ENCODE measurements around the gene PLS3.
"Not testable (repeated sequence)": the region's sequence is repeated elsewhere in the genome, so short reads cannot be mapped to it uniquely, and the experiment has no call there.

Gene PLS3

DNA sequence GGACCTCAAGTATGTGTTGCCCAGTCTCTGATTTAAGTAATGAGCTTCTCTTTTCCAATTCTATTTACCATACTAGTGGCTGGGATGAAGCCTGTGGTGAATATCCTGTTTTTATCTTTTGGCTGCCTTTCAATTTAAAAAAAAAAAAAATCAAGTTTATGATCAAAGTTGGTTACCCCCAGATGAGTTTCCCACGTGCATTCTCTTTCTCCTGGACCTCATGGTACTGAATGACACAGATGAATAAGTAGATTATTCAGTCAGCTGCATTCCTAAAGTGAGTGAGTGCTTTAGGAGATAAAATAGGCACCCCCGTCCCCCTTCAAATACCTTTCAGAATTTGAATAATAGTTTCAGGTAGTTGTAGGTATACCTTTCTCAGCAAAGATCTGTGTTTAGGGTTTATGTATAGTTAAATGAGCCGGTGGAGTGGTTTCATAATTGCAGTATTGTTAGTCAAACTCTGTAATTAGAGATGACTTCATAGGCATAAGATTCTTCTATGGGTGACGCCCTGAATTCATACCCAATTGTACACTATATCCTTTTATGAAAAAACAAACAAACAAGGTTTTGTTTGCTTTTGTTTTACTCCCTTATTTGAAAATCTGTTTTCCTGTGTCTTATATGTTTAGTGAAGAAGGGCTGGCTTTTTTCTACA, 41.9 kb downstream of the PLS3 start:
- Mint-ChIP-seq H3K9me3 (no peaks in the 10 kb centered on the region), H3K4me1 (ENCODE audit: low read depth) (no peaks in the 10 kb centered on the region), H3K4me3 (no peak overlapping the region), H3K27me3 (ENCODE audit: low read depth) (no peaks in the 10 kb centered on the region), H3K27ac (no peak overlapping the region), H3K36me3 (ENCODE audit: low read depth) (no peaks in the 10 kb centered on the region)
- DNase-seq (ENCODE audit: low spot score): no peak

DNA sequence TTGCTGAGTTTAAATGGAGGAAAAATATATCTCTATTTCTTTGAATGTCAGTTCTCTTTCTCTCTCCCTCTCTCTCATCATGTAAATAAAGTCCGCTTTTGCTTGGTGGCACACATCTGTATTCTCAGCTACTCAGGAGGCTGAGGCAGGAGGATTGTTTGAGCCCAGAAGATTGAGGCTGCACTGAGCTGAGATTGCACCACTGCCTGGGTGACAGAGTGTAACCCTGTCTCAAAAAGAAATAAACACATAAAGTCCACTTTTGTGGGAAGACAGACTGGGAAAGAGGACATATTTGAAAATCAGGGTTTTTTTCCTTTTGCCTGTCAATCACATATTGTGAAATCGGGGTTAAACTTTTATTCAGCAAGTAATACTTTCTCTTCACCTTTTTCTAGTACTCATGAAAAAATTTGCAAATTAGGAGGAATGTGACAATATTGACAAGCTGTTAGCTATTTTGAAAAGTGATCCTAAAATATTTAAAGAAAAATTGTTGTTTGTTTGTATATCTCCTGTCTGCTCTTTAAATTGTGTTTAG, 42.6 kb downstream of the PLS3 start:
- no peaks in the 10 kb centered on the region for H3K36me3 Mint-ChIP-seq (ENCODE audit: low read depth)
- H3K27me3 Mint-ChIP-seq (ENCODE audit: low read depth): no peaks in the 10 kb centered on the region
- no peak for DNase-seq (ENCODE audit: low spot score)
- H3K4me1 Mint-ChIP-seq (ENCODE audit: low read depth): no peaks in the 10 kb centered on the region
- no peaks in the 10 kb centered on the region for H3K9me3 Mint-ChIP-seq
- no peak overlapping the region for H3K27ac Mint-ChIP-seq
- no peak overlapping the region for H3K4me3 Mint-ChIP-seq

DNA sequence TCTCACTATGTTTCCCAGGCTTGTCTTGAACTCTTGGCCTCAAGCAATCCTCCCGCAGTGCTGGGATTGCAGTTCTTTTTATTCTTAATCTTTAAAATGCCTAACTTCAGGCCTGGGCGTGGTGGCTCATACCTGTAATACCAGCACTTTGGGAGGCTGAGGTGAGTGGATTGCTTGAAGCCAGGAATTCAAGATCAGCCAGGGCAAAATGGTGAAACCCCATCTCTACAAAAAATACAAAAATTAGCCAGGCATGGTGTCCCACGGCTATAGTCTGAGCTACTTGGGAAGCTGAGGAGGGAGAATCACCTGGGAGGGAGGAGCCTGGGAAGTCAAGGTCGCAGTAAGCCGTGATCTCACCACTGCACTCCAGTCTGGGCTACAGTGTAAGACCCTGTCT, 45.9 kb downstream of the PLS3 start:
- no peak overlapping the region for H3K4me3 Mint-ChIP-seq

DNA sequence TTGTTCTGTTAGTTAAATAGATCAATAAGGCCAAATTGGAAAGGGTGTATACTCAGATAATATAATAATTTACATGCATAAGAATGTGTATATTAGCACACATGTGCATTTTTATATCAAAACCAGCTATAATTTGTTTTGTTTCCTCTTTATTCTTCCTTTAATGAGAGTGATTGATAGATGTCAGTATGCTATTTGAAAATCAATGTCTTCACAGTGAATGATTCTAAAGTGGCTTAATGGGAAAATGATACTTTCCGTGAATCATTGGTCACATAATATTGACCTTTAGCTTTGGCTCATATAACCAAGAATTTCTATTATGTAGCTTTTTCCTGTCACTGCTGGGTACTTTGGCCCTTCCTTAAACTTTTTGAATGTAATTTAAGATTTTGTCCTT, 48.6 kb downstream of the PLS3 start:
- H3K36me3 Mint-ChIP-seq (ENCODE audit: low read depth): no peaks in the 10 kb centered on the region
- H3K4me3 Mint-ChIP-seq: no peak overlapping the region
- no peaks in the 10 kb centered on the region for H3K4me1 Mint-ChIP-seq (ENCODE audit: low read depth)
- DNase-seq (ENCODE audit: low spot score): no peak
- no peak overlapping the region for H3K27ac Mint-ChIP-seq
- H3K27me3 Mint-ChIP-seq (ENCODE audit: low read depth): no peaks in the 10 kb centered on the region
- H3K9me3 Mint-ChIP-seq: no peaks in the 10 kb centered on the region

More for the DNA sequence above, 45.9 kb downstream of the PLS3 start:
- no peaks in the 10 kb centered on the region for H3K36me3 Mint-ChIP-seq (ENCODE audit: low read depth)
- DNase-seq (ENCODE audit: low spot score): no peak
- H3K9me3 Mint-ChIP-seq: no peaks in the 10 kb centered on the region
- no peaks in the 10 kb centered on the region for H3K4me1 Mint-ChIP-seq (ENCODE audit: low read depth)
- H3K27ac Mint-ChIP-seq: no peak overlapping the region
- H3K27me3 Mint-ChIP-seq (ENCODE audit: low read depth): no peaks in the 10 kb centered on the region

DNA sequence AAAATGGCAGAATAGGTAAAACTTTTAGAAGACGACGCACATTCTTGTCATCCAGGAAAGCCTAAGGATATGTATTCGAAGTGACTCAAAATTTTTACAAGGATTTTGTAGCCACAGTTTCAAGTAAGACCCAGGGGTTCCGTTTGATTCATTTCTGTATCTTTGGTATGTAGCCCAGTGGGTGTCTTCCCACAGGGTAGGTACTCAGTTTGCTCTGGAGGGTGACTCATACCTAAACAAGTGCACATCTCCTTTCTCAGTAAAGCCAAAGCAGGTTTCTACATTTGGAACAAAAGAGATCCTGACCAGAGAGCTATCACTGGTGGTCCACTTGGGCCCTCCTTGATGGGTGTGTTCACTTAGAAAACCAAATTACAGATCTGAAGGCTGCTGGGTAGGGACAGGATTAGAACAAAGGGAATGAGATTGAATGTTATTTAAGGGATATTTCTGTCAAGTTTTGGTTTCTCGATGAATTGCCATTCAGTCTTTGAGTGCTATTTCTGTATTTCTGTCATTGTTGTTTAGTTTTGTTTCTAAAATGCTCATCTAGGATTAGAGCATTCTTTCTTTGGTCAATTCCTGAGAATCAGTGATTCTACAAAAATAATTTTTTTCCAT, 56.1 kb downstream of the PLS3 start:
- Mint-ChIP-seq H3K27ac (no peak overlapping the region), H3K4me3 (no peak overlapping the region), H3K27me3 (ENCODE audit: low read depth) (no peaks in the 10 kb centered on the region), H3K9me3 (no peaks in the 10 kb centered on the region), H3K4me1 (ENCODE audit: low read depth) (peaks cover 6% of the 10 kb centered on the region), H3K36me3 (ENCODE audit: low read depth) (no peaks in the 10 kb centered on the region)
- DNase-seq (ENCODE audit: low spot score): peak; percentile 13

DNA sequence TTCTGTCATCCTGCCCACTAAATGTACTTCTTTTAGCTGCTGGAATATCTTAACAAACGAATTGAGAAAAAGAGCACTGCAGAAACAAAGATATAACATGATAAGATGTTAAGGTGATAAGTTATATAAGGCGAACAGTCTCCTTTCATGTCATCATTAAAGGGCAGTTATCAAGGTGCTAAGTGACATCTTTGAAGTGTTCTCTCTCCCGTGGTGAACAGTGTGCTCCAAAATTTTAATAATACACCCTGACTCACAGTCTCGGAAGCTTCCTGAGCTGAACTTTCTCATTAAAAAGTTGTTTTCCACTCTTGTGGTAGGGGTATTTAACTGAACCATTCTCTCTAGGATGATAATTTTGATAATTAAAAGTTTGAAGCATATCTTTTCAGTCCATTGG, 61.6 kb downstream of the PLS3 start:
- no peak for DNase-seq (ENCODE audit: low spot score)
- Mint-ChIP-seq H3K27ac (no peak overlapping the region), H3K4me1 (ENCODE audit: low read depth) (no peaks in the 10 kb centered on the region), H3K9me3 (no peaks in the 10 kb centered on the region), H3K36me3 (ENCODE audit: low read depth) (no peaks in the 10 kb centered on the region), H3K27me3 (ENCODE audit: low read depth) (no peaks in the 10 kb centered on the region), H3K4me3 (no peak overlapping the region)

DNA sequence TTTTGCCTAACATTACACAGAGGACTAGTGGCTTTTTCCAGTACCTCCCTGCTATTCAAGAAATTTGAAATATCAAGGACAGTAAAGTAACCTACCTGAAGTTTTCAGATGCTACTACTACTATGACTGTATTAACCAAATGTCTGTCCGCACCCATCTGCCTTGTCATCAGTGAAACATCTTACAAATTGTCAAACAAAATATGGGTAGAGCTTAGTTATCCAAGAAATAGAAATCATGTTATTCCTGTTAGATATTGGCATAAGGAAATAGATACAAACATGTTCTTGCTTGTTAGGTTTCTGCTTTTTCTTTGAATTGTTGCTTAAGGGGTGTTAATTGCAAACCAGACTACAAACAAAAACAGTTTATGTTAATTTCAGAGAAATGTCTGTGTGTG, 63.9 kb downstream of the PLS3 start:
- Mint-ChIP-seq H3K4me1 (ENCODE audit: low read depth) (no peaks in the 10 kb centered on the region), H3K27me3 (ENCODE audit: low read depth) (no peaks in the 10 kb centered on the region), H3K36me3 (ENCODE audit: low read depth) (no peaks in the 10 kb centered on the region), H3K4me3 (no peak overlapping the region), H3K27ac (no peak overlapping the region), H3K9me3 (no peaks in the 10 kb centered on the region)
- no peak for DNase-seq (ENCODE audit: low spot score)

DNA sequence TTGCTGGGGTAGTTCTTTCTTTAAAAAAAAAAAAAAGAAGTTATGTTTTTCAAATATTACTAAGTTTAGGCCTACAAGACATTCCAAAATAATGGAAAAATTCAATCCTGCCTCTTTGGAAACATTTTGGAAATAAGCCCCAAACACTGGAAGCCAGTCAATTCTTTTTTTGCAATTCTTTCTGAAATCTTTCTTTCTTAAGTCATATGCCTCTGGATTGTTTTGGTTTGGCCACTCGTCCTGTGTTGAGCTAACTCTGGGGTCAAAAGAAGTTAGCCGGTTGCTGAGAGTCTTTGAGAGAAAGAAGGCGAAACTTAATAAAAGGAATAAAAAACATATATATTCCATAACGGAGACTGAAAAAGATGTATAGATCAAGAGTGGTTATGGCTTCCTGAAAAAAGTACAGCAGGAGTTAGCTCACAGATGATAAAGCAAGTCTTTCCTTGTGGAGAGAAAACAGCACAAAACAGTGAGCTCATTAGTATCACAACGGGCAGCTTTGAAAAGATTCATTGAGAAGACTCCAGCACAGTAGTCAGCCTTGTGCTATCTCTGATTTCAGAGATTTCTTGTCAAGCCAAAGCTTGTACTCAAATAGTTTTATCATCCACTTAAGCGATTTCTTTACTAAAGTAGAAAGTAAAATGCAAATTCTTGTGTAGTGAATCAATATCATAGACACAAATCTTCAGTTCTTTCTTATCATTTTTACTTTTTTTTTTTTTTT, 64.8 kb downstream of the PLS3 start:
- Mint-ChIP-seq H3K27me3 (ENCODE audit: low read depth) (no peaks in the 10 kb centered on the region), H3K4me1 (ENCODE audit: low read depth) (no peaks in the 10 kb centered on the region), H3K4me3 (no peak overlapping the region), H3K27ac (no peak overlapping the region), H3K9me3 (no peaks in the 10 kb centered on the region), H3K36me3 (ENCODE audit: low read depth) (no peaks in the 10 kb centered on the region)
- DNase-seq (ENCODE audit: low spot score): no peak

DNA sequence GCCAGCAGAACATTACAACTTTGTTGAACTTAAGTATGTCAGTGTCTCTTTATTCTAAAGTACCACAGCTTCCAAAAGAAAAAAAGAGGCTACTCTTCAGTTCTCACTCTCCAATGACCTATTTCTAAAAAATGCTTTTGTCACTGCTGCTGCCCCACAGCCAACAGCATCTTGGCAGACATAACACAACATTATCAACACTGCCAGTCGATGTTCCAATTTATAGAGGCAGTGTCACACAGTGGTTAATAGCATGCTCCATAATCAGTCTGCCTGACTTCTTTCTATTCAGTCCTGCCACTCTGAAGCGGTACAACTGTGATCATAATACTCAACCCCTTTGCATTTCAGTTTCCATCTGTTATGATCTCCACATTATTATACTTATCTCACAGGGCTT, 69.2 kb downstream of the PLS3 start:
- Mint-ChIP-seq H3K27me3 (ENCODE audit: low read depth) (no peaks in the 10 kb centered on the region), H3K4me1 (ENCODE audit: low read depth) (no peaks in the 10 kb centered on the region), H3K27ac (no peak overlapping the region), H3K9me3 (no peaks in the 10 kb centered on the region), H3K36me3 (ENCODE audit: low read depth) (no peaks in the 10 kb centered on the region), H3K4me3 (no peak overlapping the region)
- no peak for DNase-seq (ENCODE audit: low spot score)

DNA sequence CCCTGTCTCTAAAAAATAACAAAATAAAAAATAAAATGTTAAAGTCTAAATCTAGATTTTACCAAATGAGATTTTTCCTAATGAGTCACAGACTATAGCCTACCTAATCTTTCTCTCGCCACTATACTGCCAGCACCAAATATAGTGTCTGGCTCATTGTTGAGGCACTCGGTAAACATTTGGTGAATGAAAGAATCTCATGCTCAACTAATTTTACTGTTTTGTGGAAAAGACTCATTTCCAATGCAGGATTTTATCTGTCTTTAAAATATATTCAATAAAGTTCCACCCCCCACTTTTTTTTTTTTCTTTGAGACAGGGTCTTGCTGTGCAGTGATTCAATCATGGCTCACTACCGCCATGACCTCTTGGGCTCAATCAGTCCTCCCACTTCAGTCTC, 71.5 kb downstream of the PLS3 start:
- no peaks in the 10 kb centered on the region for H3K9me3 Mint-ChIP-seq
- H3K27me3 Mint-ChIP-seq (ENCODE audit: low read depth): no peaks in the 10 kb centered on the region
- H3K4me1 Mint-ChIP-seq (ENCODE audit: low read depth): no peaks in the 10 kb centered on the region
- no peak overlapping the region for H3K27ac Mint-ChIP-seq
- no peak overlapping the region for H3K4me3 Mint-ChIP-seq
- DNase-seq (ENCODE audit: low spot score): no peak
- H3K36me3 Mint-ChIP-seq (ENCODE audit: low read depth): no peaks in the 10 kb centered on the region

DNA sequence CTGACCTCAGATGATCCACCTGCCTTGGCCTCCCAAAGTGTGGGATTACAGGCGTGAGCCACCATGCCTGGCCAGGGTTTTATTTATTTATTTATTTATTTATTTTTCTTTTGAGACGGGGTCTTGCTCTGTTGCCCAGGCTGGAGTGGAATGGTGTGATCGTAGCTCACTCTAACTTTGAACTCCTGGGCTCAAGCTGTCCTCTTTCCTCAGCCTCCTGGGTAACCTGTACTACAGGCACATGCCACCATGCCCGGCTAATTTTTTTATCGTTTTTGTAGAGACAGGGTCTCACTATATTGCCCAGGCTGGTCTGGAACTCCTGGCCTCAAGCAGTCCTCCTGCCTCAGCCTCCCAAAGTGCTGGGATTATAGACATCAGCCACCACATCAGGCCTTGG, 72.4 kb downstream of the PLS3 start:
- not testable (repeated sequence) for H3K9me3 Mint-ChIP-seq; H3K27ac Mint-ChIP-seq; DNase-seq (ENCODE audit: low spot score); H3K36me3 Mint-ChIP-seq (ENCODE audit: low read depth); H3K4me1 Mint-ChIP-seq (ENCODE audit: low read depth); H3K27me3 Mint-ChIP-seq (ENCODE audit: low read depth); H3K4me3 Mint-ChIP-seq

DNA sequence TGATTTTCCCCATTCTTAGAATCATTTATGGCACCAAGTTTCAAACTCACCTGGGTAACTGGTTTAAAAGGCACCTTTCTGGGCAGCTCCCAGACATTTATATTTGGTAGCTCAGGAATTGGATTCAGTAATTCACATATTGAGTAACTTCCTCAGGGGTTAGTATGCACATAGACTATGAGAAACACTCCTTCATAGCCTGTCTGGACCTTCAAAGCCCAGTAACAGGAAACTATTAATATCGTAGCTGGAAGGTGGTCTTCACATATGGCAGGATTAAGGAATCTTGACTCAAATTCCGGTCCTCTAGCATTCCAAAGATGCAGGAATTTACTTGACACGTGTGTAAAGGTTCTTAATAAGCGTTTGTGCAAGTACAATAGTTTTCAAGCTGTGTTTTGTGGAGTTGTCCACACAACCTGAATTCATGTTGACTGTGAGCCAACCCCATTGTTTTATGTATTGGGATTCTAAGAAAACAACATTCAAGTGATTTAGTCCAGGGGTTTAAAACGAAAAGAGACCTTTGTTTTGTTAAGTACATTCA, 78.4 kb downstream of the PLS3 start:
- Mint-ChIP-seq H3K27me3 (ENCODE audit: low read depth) (no peaks in the 10 kb centered on the region), H3K4me1 (ENCODE audit: low read depth) (no peaks in the 10 kb centered on the region), H3K4me3 (no peak overlapping the region), H3K9me3 (no peaks in the 10 kb centered on the region), H3K36me3 (ENCODE audit: low read depth) (no peaks in the 10 kb centered on the region), H3K27ac (no peak overlapping the region)
- no peak for DNase-seq (ENCODE audit: low spot score)

DNA sequence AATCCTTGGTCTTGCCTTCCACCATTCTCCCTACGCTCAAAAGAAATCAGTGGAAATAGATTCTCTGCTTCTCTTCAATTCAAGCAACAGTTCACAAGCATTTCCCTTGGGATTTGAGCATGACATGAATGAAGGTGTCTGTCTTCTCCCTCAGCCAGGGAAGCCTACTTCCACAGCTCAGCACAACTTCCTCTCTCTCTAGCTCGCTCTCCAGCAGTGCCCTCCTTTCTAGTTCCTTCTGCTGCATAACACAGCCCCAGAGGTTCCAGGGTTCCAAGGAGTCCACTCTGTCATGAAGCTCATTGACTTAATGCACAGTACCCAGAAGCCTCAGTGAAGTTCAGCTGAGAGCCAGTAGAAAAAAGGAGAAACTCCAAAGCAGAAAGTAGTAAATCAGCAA, 81.3 kb downstream of the PLS3 start:
- Mint-ChIP-seq H3K4me3 (no peak overlapping the region), H3K27me3 (ENCODE audit: low read depth) (no peaks in the 10 kb centered on the region), H3K9me3 (no peaks in the 10 kb centered on the region), H3K36me3 (ENCODE audit: low read depth) (no peaks in the 10 kb centered on the region), H3K27ac (no peak overlapping the region), H3K4me1 (ENCODE audit: low read depth) (no peaks in the 10 kb centered on the region)
- DNase-seq (ENCODE audit: low spot score): no peak

DNA sequence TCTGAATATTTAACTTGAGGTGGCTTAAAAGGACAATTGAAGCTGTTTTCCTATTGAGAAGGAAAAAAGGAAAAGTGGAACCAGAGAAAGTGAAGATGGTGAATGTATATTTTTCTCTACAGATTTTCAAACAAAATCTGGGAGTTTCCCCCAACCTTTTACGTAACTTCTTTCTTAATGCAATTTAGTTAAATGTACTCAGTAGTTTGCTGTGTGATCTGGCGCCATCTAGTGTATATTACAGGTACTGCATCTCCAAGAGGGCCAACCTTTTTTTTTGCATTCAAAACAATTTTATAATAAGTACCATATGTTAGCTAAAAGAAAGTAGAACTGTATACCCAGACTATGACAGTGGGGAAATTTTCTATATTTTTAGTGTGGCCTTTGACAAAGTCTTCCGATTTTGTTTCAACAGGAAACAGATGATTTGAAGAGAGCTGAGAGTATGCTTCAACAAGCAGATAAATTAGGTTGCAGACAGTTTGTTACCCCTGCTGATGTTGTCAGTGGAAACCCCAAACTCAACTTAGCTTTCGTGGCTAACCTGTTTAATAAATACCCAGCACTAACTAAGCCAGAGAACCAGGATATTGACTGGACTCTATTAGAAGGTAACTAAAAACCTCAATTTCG, 82.0 kb downstream of the PLS3 start:
- H3K9me3 Mint-ChIP-seq: no peaks in the 10 kb centered on the region
- H3K4me1 Mint-ChIP-seq (ENCODE audit: low read depth): no peaks in the 10 kb centered on the region

More for the DNA sequence above, 82.0 kb downstream of the PLS3 start:
- Mint-ChIP-seq H3K4me3 (no peak overlapping the region), H3K36me3 (ENCODE audit: low read depth) (no peaks in the 10 kb centered on the region), H3K27ac (no peak overlapping the region), H3K27me3 (ENCODE audit: low read depth) (no peaks in the 10 kb centered on the region)
- DNase-seq (ENCODE audit: low spot score): no peak

All from T-helper 2 cell treated with Interferon-gamma antibody and Interleukin-4, amounts not matched to agents 5 μg/mL and 100 μg/mL, for 36 hours (primary cell).